Measurements from ENCODE around the gene IGFBP1. TPM values are rescaled to one million over a fixed set of nuclear protein-coding genes. Genes with fewer than 3 reads are reported as not detected.

IGFBP1 gene
- total and polyA plus RNA-seq, 9 of the 15 experiments (the other 6 are each of a cell fraction or from before 2014, with no cell fraction given) = not detected

DNA sequence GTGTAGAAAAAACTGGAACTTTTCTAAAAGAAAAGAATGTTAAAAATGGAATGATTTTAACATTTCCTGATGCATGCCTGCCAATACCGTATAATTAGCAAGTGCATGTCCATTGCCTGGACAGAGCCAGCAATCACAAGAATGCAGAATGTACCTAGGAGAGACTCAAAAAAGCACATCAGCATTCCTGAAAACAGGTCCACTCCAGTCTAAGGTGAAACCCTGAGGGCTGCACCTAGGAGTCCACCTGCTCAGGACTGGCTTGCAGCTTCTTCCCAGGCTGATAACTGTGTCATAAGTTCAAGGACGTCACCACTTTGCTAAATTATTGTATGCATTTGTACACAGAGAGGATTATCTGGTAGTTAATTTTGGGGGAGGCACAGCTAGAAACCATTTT, 20.8 kb upstream of the IGFBP1 start:
- no peaks in the 10 kb centered on the region for H3K36me3 ChIP-seq (ENCODE audit: control insufficient read depth, insufficient read depth, low read length)
- no peak for TF ChIP-seq POLR3A (IDR thresholded peaks at IDR 0.05; ENCODE audit: borderline replicate concordance, extremely low read depth, insufficient read depth, insufficient read length)
- H3K9ac ChIP-seq (ENCODE audit: insufficient read depth in 1 of 2, low read depth in 2 of 2, low read length in 2 of 2) = no peak overlapping the region
- no peaks in the 10 kb centered on the region for H3K9me1 ChIP-seq (ENCODE audit: control insufficient read depth, insufficient read depth, low read length)
- H2AFZ ChIP-seq (ENCODE audit: low read depth, low read length) = no peak overlapping the region
- no peak for ATAC-seq
- in situ Hi-C loops (cut with MboI) (loop anchor here (25.0 kb wide), 1 partner anchor 705 kb away; the partner anchor contains the start of gene RAMP3), intact Hi-C loops (cut with micrococcal nuclease) (no loop called here)
- no peaks in the 10 kb centered on the region for H3K4me1 ChIP-seq (replicated peaks in 1 of 2; ENCODE audit: control insufficient read depth in 2 of 2, insufficient read depth in 2 of 2, low read length in 2 of 2)
- no peaks in the 10 kb centered on the region for H3K79me2 ChIP-seq (ENCODE audit: control insufficient read depth, insufficient read depth, low read length)
- H3K4me2 ChIP-seq (ENCODE audit: insufficient read depth, low read length) = no peak overlapping the region
- H3K9me3 ChIP-seq (replicated peaks; ENCODE audit: control insufficient read depth, insufficient read depth, low read depth, low read length) = no peaks in the 10 kb centered on the region
- no peak for FAIRE-seq
- no TSS peak for BruUV-seq (replicated peaks)
- ChIA-PET CTCF (ENCODE audit: low intra/inter-chr PET ratio) (no interaction called here), POLR2A (no interaction called here)
- peaks cover 0 to 29% of the 10 kb centered on the region in 2 experiments; a peak in 2 of 5 replicates for H3K27me3 ChIP-seq (ENCODE audit: control insufficient read depth in 2 of 2, insufficient read depth in 2 of 2, low read length in 2 of 2)
- no peak overlapping the region for H3K4me3 ChIP-seq
- no peak for DNase-seq (ENCODE audit: extremely low read depth in 1 of 4, low spot score in 3 of 4)
- 0% methylated on average over 2 of the region's 2 CpGs for WGBS (ENCODE audit: insufficient coverage, low coverage, missing lambda C conversion rate)
- H3K27ac ChIP-seq (ENCODE audit: extremely low read depth, low read depth, low read length) = no peak overlapping the region
- no peaks in the 10 kb centered on the region for H4K20me1 ChIP-seq (replicated peaks; ENCODE audit: control insufficient read depth, insufficient read depth, low read length)

GRCh38 chr7:45869426-45869825, 18.9 kb upstream of the IGFBP1 start:
- Histone ChIP-seq H3K79me2 (ENCODE audit: control insufficient read depth, insufficient read depth, low read length) (no peaks in the 10 kb centered on the region), H3K4me3 (no peak overlapping the region), H3K27ac (ENCODE audit: extremely low read depth, low read depth, low read length) (no peak overlapping the region), H3K27me3 (ENCODE audit: control insufficient read depth in 2 of 2, insufficient read depth in 2 of 2, low read length in 2 of 2) (peaks cover 0 to 17% of the 10 kb centered on the region in 2 experiments; a peak in 2 of 5 replicates), H4K20me1 (replicated peaks; ENCODE audit: control insufficient read depth, insufficient read depth, low read length) (no peaks in the 10 kb centered on the region), H3K9ac (ENCODE audit: insufficient read depth in 1 of 2, low read depth in 2 of 2, low read length in 2 of 2) (no peak overlapping the region), H3K9me1 (ENCODE audit: control insufficient read depth, insufficient read depth, low read length) (no peaks in the 10 kb centered on the region), H2AFZ (ENCODE audit: low read depth, low read length) (no peak overlapping the region), H3K4me1 (replicated peaks in 1 of 2; ENCODE audit: control insufficient read depth in 2 of 2, insufficient read depth in 2 of 2, low read length in 2 of 2) (no peaks in the 10 kb centered on the region), H3K36me3 (ENCODE audit: control insufficient read depth, insufficient read depth, low read length) (no peaks in the 10 kb centered on the region), H3K4me2 (ENCODE audit: insufficient read depth, low read length) (no peak overlapping the region), H3K9me3 (replicated peaks; ENCODE audit: control insufficient read depth, insufficient read depth, low read depth, low read length) (no peaks in the 10 kb centered on the region)
- ChIA-PET CTCF (ENCODE audit: low intra/inter-chr PET ratio) (no interaction called here), POLR2A (no interaction called here)
- no peak for ATAC-seq
- in situ Hi-C loops (cut with MboI) = loop anchor here (25.0 kb wide), 1 partner anchor 707 kb away; the partner anchor contains the start of gene RAMP3
- no peak for TF ChIP-seq ZNF41 (CRISPR knock-in tag; conservative IDR thresholded peaks at IDR 0.05)
- TF ChIP-seq HNRNPK (IDR thresholded peaks at IDR 0.05; ENCODE audit: low read depth, low read length, poor library complexity, severe bottlenecking) = no peak
- TF ChIP-seq NR2C2 (CRISPR knock-in tag; IDR thresholded peaks at IDR 0.05) = no peak
- TF ChIP-seq NR2C2 (tag; IDR thresholded peaks at IDR 0.05) = no peak
- DNase-seq (ENCODE audit: extremely low read depth in 1 of 4, low spot score in 3 of 4) = no peak
- 2% methylated on average over 4 of the region's 4 CpGs for WGBS (ENCODE audit: insufficient coverage, low coverage, missing lambda C conversion rate)
- FAIRE-seq = no peak
- intact Hi-C loops (cut with micrococcal nuclease) = no loop called here
- no TSS peak for BruUV-seq (replicated peaks)

Measured in K562 (cell line).